ENCODE results near the gene JUP. TPM values are rescaled to one million over a fixed set of nuclear protein-coding genes. Genes with fewer than 3 reads are reported as not detected.

Gene JUP
- total and polyA plus RNA-seq, 2 of the 13 experiments (the other 11 are each of a cell fraction or from before 2014, with no cell fraction given) = 12.1 to 20.6 TPM

DNA sequence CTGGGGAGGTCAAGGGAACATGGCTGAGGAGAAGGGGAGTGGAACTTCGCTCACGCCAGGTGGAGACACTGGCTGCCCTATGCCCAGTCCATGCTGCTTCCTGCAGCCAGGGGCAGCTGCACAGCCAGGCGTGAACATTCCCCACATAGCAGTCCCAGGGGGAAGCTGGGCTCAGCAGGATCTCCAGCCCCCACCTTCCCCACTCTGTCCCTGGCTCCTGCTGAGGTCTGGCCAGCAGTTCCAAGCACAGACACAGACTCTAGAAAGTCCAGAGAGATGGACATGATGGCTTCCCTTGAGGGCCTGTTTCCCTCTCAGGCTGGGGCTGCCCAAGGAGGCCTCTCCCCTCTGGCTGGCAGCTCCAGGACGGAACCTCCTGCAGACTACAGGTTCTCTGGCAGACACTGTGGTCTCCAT, 9.3 kb downstream of the JUP start (continued):
- TF ChIP-seq, protein P1, sequence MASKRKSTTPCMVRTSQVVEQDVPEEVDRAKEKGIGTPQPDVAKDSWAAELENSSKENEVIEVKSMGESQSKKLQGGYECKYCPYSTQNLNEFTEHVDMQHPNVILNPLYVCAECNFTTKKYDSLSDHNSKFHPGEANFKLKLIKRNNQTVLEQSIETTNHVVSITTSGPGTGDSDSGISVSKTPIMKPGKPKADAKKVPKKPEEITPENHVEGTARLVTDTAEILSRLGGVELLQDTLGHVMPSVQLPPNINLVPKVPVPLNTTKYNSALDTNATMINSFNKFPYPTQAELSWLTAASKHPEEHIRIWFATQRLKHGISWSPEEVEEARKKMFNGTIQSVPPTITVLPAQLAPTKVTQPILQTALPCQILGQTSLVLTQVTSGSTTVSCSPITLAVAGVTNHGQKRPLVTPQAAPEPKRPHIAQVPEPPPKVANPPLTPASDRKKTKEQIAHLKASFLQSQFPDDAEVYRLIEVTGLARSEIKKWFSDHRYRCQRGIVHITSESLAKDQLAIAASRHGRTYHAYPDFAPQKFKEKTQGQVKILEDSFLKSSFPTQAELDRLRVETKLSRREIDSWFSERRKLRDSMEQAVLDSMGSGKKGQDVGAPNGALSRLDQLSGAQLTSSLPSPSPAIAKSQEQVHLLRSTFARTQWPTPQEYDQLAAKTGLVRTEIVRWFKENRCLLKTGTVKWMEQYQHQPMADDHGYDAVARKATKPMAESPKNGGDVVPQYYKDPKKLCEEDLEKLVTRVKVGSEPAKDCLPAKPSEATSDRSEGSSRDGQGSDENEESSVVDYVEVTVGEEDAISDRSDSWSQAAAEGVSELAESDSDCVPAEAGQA (IDR thresholded peaks at IDR 0.05; ENCODE audit: low read depth) = peak; percentile 59; the same call in 1 of the 2 replicates
- TF ChIP-seq, protein P1 (CRISPR knock-in tag; IDR thresholded peaks at IDR 0.05; ENCODE audit: borderline replicate concordance) = no peak
- TF ChIP-seq SOX6 (IDR thresholded peaks at IDR 0.05) (no peak), SOX6 (CRISPR knock-in tag; IDR thresholded peaks at IDR 0.05) (no peak), RELA (CRISPR knock-in tag; IDR thresholded peaks at IDR 0.05) (no peak), ZNF205 (CRISPR knock-in tag; IDR thresholded peaks at IDR 0.05) (peak; percentile 13; the same call in 1 of the 2 replicates), ZNF33A (CRISPR knock-in tag; IDR thresholded peaks at IDR 0.05; ENCODE audit: borderline replicate concordance) (no peak), NFE2 (CRISPR knock-in tag; IDR thresholded peaks at IDR 0.05) (no peak), TBX2 (CRISPR knock-in tag; IDR thresholded peaks at IDR 0.05; ENCODE audit: borderline replicate concordance) (peak; percentile 57), ZNF720 (CRISPR knock-in tag; IDR thresholded peaks at IDR 0.05) (no peak), PAWR (CRISPR knock-in tag; IDR thresholded peaks at IDR 0.05; ENCODE audit: borderline replicate concordance) (no peak)
- TF ChIP-seq, protein P2, sequence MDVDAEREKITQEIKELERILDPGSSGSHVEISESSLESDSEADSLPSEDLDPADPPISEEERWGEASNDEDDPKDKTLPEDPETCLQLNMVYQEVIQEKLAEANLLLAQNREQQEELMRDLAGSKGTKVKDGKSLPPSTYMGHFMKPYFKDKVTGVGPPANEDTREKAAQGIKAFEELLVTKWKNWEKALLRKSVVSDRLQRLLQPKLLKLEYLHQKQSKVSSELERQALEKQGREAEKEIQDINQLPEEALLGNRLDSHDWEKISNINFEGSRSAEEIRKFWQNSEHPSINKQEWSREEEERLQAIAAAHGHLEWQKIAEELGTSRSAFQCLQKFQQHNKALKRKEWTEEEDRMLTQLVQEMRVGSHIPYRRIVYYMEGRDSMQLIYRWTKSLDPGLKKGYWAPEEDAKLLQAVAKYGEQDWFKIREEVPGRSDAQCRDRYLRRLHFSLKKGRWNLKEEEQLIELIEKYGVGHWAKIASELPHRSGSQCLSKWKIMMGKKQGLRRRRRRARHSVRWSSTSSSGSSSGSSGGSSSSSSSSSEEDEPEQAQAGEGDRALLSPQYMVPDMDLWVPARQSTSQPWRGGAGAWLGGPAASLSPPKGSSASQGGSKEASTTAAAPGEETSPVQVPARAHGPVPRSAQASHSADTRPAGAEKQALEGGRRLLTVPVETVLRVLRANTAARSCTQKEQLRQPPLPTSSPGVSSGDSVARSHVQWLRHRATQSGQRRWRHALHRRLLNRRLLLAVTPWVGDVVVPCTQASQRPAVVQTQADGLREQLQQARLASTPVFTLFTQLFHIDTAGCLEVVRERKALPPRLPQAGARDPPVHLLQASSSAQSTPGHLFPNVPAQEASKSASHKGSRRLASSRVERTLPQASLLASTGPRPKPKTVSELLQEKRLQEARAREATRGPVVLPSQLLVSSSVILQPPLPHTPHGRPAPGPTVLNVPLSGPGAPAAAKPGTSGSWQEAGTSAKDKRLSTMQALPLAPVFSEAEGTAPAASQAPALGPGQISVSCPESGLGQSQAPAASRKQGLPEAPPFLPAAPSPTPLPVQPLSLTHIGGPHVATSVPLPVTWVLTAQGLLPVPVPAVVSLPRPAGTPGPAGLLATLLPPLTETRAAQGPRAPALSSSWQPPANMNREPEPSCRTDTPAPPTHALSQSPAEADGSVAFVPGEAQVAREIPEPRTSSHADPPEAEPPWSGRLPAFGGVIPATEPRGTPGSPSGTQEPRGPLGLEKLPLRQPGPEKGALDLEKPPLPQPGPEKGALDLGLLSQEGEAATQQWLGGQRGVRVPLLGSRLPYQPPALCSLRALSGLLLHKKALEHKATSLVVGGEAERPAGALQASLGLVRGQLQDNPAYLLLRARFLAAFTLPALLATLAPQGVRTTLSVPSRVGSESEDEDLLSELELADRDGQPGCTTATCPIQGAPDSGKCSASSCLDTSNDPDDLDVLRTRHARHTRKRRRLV (CRISPR knock-in tag; IDR thresholded peaks at IDR 0.05) = no peak
- TF ChIP-seq, protein P3, sequence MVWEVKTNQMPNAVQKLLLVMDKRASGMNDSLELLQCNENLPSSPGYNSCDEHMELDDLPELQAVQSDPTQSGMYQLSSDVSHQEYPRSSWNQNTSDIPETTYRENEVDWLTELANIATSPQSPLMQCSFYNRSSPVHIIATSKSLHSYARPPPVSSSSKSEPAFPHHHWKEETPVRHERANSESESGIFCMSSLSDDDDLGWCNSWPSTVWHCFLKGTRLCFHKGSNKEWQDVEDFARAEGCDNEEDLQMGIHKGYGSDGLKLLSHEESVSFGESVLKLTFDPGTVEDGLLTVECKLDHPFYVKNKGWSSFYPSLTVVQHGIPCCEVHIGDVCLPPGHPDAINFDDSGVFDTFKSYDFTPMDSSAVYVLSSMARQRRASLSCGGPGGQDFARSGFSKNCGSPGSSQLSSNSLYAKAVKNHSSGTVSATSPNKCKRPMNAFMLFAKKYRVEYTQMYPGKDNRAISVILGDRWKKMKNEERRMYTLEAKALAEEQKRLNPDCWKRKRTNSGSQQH (CRISPR knock-in tag; IDR thresholded peaks at IDR 0.05; ENCODE audit: low read depth) = peak; percentile 78
- TF ChIP-seq, protein P4, sequence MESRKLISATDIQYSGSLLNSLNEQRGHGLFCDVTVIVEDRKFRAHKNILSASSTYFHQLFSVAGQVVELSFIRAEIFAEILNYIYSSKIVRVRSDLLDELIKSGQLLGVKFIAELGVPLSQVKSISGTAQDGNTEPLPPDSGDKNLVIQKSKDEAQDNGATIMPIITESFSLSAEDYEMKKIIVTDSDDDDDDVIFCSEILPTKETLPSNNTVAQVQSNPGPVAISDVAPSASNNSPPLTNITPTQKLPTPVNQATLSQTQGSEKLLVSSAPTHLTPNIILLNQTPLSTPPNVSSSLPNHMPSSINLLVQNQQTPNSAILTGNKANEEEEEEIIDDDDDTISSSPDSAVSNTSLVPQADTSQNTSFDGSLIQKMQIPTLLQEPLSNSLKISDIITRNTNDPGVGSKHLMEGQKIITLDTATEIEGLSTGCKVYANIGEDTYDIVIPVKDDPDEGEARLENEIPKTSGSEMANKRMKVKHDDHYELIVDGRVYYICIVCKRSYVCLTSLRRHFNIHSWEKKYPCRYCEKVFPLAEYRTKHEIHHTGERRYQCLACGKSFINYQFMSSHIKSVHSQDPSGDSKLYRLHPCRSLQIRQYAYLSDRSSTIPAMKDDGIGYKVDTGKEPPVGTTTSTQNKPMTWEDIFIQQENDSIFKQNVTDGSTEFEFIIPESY (CRISPR knock-in tag; IDR thresholded peaks at IDR 0.05) = peak; percentile 74; the same call in 1 of the 2 replicates
